SK-N-SH (cell line): Measurements from ENCODE around the gene SLC38A7.

Experiments used
- ELF1 ChIP-seq: IDR thresholded peaks from 2 replicates; pipeline ENCODE4 v1.4.0; 2012
- EP300 ChIP-seq, 2 experiments: IDR thresholded peaks; 2 replicates each; pipeline versions ENCODE4 v1.4.0 to v1.6.1; 2012; ENCODE audit warnings: borderline replicate concordance in 1 of 2, low read depth in 1 of 2, low read length in 1 of 2
- MAX ChIP-seq: IDR thresholded peaks from 2 replicates; pipeline ENCODE4 v1.4.0; 2012; ENCODE audit warnings: low read depth
- PBX3 ChIP-seq: IDR thresholded peaks from 2 replicates; pipeline ENCODE4; 2012
- POLR2AphosphoS5 ChIP-seq: IDR thresholded peaks from 2 replicates; pipeline ENCODE4 v1.6.1; 2012; ENCODE audit warnings: low read depth, low read length
- RAD21 ChIP-seq: IDR thresholded peaks from 2 replicates; pipeline ENCODE4 v1.6.1; 2012; ENCODE audit warnings: mild to moderate bottlenecking, low read length
- REST ChIP-seq: IDR thresholded peaks from 2 replicates; pipeline ENCODE4 v1.6.1; 2012; ENCODE audit warnings: mild to moderate bottlenecking, low read depth, low read length, moderate library complexity
- TAF1 ChIP-seq: IDR thresholded peaks from 2 replicates; pipeline ENCODE4 v1.6.1; 2012; ENCODE audit warnings: low read depth, mild to moderate bottlenecking, low read length, moderate library complexity, borderline replicate concordance
- TCF12 ChIP-seq: IDR thresholded peaks from 2 replicates; pipeline ENCODE4 v1.4.0; 2012
- ZBTB33 ChIP-seq: IDR thresholded peaks from 2 replicates; pipeline ENCODE4 v1.4.0; 2012; ENCODE audit warnings: low read depth, borderline replicate concordance
- TF ChIP-seq, protein P1 (sequence below): fragments of 200-600 bp; sonication (generic); IDR thresholded peaks from 2 replicates; pipeline ENCODE4 v1.6.1; 2017; ENCODE audit warnings: antibody characterized with exemption, mild to moderate bottlenecking, moderate library complexity

GRCh38 chr16:58684001-58684353 lies 593 bp downstream of the SLC38A7 start:
- TF ChIP-seq, protein P1, sequence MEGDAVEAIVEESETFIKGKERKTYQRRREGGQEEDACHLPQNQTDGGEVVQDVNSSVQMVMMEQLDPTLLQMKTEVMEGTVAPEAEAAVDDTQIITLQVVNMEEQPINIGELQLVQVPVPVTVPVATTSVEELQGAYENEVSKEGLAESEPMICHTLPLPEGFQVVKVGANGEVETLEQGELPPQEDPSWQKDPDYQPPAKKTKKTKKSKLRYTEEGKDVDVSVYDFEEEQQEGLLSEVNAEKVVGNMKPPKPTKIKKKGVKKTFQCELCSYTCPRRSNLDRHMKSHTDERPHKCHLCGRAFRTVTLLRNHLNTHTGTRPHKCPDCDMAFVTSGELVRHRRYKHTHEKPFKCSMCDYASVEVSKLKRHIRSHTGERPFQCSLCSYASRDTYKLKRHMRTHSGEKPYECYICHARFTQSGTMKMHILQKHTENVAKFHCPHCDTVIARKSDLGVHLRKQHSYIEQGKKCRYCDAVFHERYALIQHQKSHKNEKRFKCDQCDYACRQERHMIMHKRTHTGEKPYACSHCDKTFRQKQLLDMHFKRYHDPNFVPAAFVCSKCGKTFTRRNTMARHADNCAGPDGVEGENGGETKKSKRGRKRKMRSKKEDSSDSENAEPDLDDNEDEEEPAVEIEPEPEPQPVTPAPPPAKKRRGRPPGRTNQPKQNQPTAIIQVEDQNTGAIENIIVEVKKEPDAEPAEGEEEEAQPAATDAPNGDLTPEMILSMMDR: no peak
- no peak for TF ChIP-seq POLR2AphosphoS5
- no peak for TF ChIP-seq MAX
- TF ChIP-seq ZBTB33: no peak
- TF ChIP-seq EP300 (IDR thresholded peaks at IDR 0.05; ENCODE audit: borderline replicate concordance in 1 of 2, low read depth in 1 of 2, low read length in 1 of 2): no peak
- no peak for TF ChIP-seq REST
- TF ChIP-seq TCF12: no peak
- TF ChIP-seq RAD21: no peak
- TF ChIP-seq PBX3: no peak
- TF ChIP-seq TAF1: no peak
- TF ChIP-seq ELF1: no peak
